SIG-M5 treated with dmso at 0.1 percent for 504 hours (cell line): ENCODE data around the gene COG2.
A peak's percentile ranks its signal among the peaks of the same experiment; 100 is the strongest.
"Not testable (repeated sequence)": the region's sequence is repeated elsewhere in the genome, so short reads cannot be mapped to it uniquely, and the experiment has no call there.

ENCODE experiments used
- DNase-seq: peaks from one replicate; lab custom pipeline; 2025; ENCODE audit not compliant: unreplicated experiment; lab: John Stamatoyannopoulos, UW

Gene COG2

DNA sequence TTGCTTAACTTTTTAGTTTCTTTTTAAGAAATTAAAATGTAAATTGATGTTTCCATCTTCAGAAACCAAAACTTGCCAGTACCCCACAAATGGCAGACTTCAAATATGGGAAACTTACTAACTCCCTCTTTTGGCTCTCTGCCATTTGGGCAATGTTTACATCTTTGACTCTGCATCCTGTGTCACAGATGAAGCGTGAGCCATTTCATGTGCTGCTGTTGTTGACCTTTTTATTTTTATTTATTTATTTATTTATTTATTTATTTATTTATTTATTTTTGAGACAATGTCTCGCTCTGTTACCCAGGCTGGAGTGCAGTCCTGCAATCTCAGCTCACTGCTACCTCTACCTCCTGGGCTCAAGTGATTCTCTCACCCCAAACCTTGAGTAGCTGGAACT is 16.0 kb upstream of the COG2 start:
- DNase-seq = no peak

DNA sequence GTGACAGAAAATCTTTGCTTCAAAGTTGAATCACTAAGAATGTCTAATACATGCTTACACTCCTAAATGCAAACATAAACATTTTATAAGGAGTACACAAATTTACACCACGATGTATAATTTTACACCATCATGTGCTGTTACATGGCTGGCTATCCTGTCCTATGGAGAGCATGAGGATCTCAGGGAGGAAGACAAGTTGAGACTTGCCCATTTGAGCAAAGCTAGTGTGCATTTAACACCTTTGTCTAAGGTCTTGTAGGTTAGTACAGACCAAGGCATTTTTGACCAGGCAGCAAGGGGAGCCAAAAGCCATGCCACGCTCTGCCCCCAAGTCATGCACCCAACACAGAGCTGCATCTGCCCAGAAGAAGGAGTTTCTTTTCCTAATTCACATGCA is 14.5 kb upstream of the COG2 start:
- no peak for DNase-seq

DNA sequence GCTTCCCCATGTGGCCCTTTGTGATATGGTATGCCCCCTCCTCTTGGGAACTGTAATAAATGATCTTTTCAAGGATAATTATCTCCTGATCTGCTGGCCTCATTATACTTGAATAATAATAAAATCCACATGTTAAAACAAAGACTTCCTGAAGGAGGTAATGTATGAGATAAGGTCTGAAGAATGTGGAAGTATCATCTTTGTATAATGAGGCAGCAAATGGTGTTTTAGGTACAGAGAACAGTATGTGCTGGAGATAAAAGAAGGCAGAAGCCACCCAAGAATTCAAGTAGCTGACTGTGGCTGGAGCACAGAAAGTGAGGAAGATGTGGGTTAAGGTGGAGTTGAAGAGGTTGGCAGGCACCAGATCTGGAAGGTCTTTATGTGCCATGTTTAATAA is 12.8 kb upstream of the COG2 start:
- DNase-seq = no peak

DNA sequence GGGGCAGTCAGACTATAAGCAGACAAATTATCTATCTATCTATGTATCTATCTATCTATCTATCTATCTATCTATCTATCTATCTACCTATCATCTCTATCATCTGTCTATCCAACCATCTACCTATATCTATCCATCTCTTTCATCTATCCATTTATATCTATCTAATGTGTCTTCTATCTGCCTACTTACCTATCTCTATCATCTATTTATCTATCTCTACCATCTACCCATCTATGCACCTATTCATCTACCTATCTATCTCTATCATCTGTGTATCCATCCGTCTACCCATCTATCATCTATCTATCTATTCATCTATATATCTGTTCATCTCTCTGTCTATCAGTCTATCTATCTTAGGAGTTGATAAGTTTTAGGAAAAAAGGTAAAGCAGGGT is 10.8 kb upstream of the COG2 start:
- no peak for DNase-seq

DNA sequence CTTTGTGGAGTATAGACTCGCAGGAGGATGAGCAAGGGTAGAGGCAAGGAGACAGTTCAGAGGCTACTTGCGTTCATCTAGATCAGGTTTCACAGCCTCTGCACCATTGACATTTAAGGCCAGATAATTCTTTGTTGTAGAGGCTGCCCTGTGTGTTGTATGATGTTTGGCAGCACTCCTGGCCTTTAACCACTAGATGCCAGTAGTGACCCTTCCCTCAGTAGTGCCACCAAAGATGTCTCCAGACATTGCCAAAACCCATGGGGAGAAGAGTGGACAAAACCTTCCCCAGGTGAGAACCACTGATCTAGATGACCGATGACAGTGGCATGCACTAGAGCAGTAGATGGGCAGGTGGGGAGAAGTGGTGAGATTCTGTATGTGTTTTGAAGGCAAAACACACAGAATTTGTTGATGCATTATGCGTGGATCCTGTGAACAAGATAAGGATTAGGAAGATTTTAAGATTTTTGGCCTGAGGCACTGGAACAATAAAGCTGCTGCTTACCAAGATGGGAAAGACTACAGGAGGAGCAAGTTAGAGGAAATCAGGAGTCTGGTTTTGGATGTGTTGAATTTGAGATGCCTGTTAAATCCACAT is 9.9 kb upstream of the COG2 start:
- DNase-seq = peak; percentile 57

DNA sequence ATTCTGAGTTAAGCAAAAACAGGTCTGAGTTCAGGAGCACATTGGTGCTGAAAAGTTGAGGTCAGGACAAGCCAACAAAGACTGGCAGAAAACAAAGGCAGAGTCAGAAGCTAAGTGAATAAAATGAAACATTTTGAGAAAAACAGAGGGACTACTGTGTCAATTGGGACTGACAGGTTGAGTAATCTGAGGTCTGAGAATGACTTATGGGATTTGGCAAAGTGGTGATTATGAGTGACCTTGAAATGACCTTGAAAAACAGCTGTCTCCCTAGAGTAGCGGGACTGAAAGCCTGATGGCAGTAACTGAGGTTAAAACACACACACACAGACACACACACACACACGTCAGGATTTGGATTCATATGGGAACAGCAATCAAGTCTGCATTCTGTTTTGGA is 8.8 kb upstream of the COG2 start:
- no peak for DNase-seq

DNA sequence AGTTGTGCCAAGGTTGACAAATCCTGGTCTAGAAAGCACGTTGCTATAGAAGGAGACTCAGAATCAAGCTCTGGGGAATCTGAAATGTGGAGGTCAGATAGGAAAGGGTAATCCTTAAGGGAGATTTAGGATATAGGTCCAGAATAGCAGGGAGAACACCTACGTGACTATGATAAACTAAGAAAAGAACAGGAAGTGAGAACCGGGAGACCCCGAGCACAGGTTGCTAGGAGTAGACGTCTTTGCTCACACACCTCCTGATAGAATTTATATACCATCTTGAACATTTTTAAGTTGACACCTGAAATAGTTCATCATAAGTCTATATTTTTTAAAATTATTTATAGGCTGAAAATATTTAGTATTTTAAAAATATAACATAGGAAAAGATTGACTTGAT is 7.9 kb upstream of the COG2 start:
- DNase-seq = no peak

DNA sequence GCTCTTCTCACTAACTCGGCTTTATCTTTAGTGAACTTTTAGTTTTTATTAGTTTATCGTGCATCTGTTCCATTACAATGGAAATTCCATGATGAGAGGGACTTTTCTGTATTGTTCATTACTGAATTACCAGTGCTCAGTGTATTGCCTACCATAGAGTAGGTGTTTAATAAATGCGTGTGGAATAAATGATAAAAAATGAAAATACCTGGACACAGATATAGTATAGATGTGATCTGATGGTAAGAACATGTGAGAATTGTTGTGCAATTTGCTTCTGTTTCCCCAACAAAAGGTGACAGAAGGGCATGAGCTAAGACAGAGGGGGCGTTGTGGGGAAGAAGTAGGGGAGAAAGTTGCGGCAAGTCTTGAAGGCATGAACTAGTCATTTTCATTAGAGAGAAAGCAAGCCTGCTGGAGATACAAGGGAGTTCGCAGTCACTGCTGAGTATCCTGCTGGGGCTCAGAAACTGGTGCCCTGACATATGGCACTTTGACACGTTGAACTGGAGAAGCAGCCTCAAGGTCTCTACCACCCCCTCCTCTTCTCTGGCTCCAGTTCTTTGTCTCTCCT is 5.6 kb upstream of the COG2 start:
- no peak for DNase-seq

DNA sequence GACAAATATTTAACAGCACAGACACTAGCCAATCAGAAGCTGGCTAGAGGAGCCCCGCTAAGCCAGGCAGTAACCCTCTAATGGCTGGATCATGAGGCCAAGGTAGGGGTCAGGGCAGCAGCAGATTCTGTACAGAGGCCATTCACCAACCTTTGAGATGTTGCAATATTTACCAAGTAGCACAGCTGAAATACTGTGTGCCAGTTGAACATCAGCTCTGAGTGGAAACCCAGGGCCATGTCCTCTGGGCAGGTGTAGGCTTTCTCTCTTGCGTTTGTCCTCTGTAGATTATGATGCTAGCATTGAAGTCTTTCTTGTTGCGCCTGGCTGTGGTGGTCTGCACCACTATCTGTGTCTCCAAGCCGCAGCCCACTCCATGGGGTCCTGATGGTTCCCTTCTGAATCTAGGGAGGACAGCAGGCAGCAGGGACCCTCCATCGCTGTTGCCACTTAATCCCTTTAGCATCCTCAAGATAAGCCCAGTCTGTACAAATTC is 2.5 kb upstream of the COG2 start:
- no peak for DNase-seq

DNA sequence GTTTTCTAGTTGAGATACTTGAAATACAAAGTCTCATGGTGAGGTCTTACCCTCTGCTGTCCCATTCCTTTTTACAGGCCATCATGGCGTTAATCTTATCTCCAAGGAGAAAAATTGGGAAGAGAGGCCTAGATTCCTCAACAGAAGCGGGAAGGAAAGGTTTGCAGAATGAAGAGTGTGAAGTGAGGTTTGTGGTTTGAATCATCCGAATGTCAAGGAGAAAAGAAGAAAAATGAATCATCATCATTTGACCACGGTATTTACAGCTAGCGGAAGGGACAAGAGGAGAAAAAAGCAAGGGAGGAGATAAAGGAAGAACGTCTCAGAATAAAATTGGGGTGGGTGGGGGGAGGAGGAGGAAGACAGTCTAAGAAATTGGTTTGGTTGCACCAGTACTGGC is 935 bp upstream of the COG2 start:
- no peak for DNase-seq

DNA sequence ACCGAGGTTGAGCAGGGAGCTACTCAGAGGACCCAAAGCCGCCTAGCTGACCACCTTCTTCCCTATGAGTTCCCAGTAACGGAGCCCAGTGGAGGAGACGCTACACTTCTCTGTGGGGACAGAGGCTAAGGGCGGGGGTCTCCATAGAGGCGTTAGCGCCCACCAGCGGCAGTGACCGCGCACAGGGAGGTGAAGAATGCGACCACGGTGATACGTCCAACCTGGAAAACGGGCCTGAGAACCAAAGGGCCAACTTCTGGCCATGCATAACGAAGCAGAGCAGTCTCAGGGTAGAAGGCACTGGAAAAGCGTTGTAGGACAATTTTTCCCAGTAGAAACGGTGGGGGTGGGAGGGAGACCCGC is 400 bp upstream of the COG2 start:
- DNase-seq = no peak

DNA sequence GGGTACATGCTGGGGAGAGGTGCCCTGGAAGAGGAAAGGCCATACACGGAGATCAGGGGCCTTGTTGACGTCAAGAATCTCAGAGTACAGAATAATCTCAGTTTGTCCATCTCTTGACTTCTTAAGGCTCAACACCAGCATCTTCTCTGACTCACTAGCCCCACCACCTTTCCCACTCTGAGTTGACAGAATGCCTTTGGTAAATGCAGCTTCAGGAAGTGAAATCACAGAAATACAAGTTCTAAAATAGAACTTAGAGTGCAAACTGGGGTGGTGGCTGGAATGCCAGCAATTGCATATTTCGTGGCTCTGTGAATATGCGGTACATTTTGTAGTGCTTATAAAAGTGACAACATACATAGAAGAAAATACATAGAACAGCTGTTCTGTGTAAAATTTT is 1.6 kb downstream of the COG2 start:
- DNase-seq = peak; percentile 87

DNA sequence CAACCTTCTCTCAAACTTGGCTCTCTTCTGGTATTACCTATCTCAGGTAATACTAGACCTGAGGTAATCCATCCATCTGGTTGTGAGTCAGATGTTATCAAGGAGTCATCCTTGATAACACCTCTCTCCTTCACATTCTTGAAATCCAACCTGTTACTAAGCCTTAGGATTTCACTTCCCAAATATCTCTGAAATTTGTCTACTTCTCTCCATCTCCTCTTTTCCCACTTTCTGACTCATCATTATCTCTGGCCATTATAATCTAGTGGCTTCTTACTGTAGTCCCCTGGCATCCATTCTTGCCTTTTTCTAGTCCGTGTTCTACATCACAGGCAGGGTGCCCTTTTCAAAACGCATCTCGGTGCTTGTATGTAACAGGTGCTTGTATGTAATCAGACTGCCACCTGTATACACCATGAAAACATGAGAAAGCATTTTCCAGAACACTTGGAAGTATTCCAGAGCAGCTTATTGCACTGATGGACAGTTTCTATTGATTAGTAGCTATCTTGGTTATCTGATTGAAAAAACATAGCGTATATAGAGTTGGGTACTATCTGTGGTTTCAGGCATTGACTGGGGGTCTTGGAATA is 4.5 kb downstream of the COG2 start:
- DNase-seq = no peak

DNA sequence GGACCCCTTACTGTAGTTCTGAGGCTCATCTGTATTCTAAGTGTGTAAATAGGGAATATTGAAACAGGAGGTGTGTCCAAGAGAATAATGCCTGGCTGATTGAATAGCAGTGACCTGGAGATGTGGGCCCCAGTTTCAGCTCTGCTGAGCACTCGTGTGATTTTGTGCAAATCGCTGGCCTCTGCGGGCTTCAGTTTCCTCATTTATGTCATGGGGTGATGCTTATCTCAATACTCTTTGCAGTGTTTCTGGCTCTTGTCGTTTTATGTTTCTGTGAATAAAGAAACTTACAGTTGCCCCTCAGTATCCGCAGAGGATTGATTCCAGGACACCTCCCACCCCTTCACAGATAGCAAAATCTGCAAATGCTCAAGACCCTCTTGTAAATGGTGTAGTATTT is 5.0 kb downstream of the COG2 start:
- no peak for DNase-seq

DNA sequence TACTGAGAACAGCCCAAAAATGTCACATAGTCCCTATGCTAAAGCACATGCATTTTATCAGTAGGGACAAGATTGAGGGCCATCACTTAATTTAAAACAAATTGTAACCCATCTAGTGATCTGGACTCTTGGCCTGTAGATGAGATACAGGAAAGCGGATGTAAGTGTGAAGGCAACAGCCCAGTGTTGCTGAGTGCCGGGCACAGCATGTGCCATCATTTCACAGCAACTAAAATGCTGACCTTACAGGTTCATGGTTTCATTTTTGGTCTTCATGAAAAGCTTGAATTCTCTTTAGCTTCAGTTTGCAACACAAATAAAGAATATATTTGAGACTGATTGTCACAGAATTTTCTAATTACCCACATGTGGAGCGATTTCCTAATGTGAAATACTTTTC is 5.8 kb downstream of the COG2 start:
- DNase-seq = no peak

DNA sequence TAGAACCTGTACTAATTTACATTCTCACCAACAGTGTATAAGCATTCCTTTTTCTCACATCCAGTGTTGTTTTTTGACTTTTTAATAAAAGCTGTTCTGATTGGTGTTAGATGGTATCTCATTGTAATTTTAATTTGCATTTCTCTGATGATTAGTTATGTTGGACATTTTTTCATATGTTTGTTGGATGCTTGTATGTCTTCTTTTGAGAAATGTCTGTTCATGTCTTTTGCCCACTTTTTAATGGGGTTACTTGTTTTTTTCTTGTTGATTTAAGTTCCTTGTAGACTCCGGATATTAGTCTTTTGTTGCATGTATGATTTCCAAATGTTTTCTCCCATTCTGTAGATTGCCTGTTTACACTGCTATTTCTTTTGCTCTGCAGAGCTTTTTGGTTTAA is 8.0 kb downstream of the COG2 start:
- DNase-seq = no peak

DNA sequence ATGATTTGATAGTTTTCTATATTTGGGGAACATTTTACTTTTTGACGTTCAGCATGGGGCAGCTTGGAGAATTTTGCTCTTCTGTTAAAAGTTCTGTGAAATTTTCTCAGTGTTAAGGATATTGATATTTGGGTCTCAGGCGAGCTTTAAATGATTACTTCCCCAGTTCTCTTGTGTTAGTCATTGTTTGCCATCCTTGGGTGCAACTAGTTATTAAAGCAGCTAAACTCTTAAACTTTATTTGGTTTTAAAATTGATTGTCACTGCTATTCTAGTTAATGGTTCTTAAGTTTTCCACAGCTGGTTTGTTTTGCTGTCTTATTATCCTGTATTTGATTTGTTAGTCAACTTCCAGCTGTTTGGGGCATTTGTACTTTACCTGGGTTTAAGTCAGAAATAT is 9.0 kb downstream of the COG2 start:
- no peak for DNase-seq

DNA sequence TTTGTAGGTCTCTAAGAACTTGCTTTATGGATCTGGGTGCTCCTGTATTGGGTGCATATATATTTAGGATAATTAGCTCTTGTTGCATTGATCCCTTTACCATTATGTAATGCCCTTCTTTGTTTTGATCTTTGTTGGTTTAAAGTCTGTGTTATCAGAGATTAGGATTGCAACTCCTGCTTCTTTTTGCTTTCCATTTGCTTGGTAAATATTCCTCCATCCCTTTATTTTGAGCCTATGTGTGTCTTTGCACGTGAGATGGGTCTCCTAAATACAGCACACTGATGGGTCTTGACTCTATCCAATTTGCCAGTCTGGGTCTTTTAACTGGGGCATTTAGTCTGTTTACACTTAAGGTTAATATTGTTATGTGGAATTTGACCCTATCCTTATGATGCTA is 14.4 kb downstream of the COG2 start:
- DNase-seq = not testable (repeated sequence)

DNA sequence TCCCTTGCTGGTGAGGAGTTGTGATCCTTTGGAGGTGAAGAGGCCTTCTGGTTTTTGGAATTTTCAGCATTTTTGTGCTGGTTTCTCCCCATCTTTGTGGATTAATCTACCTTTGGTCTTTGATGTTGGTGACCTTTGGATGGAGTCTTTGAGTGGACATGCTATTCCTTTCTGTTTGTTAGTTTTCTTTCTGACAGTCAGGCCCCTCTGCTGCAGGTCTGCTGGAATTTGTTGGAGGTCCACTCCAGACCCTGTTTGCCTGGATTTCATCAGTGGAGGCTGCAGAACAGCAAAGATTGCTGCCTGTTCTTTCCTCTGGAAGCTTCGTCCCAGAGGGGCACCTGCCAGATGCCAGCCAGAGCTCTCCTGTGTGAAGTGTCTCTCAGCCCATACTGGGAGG is 15.8 kb downstream of the COG2 start:
- not testable (repeated sequence) for DNase-seq

DNA sequence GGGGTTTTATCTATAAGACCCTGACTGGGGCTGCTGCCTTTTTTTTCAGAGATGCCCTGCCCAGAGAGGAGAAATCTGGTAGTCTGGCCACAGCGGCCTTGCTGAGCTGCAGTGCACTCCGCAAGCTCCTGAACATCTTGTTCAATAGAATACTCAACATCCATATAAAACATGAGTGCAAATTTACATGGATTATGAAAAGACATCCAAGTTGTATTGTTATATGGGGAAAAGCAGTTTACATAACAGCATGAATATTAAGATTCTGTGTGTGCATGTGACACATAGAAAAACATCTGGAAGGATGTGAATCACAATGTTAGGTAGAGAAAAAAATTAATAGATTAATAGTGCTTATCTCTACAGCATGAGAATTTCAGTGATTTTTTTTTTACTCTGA is 16.4 kb downstream of the COG2 start:
- DNase-seq = no peak

DNA sequence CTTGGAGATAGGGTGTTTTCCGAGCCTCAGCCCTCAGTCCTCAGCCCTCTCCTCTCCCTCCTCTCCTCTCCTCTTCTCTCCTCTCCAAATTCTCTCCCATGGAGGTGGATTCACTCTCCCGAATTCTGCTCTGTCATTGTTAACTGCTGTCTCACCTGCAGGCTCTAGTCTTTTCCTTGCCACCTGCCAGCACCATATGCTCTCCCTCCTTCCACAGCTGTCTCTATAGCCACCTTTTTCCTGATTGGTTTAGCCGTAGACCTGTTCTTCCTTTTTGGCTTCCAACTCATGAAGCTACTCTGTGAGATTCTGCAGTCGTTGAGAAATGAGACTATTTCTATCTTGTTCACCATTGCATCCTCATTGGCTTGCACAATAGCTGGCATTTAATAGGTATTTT is 19.7 kb downstream of the COG2 start:
- peak; percentile 53 for DNase-seq

DNA sequence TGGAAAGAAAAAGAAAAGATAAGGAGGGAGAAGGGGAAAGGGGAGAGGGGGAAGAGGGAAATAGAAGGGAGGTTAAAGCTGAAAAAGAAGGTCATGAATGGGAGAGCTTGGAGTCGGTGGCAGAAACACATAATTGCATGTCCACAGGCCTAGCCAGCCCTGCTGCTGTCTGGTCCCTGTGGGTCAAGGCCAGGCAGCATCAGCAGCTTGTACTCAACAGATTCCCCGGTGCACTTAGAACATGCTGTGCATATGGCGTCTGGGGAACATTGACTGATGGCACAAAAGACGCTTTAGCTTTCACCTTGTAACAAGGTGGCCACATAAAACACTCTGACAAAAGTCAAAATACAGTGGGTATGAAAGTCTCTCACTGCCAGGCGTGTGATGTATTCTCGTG is 25.9 kb downstream of the COG2 start:
- DNase-seq = no peak

DNA sequence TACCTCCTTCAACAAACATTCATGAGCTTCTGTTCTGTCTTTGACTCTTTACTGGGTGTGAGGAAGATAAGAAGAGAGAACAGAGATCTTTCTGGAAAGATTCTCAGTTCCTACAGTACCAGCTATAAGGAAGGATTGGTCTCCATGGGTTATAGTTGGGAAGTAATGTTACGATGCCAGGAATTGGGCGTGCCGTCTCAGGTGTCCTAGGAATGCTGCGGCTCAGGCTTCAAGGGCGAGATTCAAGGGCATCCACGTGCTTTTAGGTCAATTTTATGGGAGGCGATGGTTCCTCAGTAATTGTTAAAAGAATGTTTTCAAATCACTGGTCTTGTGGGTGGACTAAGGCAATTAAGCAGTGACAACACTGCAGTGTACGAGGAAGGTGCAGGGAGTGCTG is 27.3 kb downstream of the COG2 start:
- DNase-seq = no peak
